Measurements from ENCODE around the gene TYMP.

The TYMP gene

DNA sequence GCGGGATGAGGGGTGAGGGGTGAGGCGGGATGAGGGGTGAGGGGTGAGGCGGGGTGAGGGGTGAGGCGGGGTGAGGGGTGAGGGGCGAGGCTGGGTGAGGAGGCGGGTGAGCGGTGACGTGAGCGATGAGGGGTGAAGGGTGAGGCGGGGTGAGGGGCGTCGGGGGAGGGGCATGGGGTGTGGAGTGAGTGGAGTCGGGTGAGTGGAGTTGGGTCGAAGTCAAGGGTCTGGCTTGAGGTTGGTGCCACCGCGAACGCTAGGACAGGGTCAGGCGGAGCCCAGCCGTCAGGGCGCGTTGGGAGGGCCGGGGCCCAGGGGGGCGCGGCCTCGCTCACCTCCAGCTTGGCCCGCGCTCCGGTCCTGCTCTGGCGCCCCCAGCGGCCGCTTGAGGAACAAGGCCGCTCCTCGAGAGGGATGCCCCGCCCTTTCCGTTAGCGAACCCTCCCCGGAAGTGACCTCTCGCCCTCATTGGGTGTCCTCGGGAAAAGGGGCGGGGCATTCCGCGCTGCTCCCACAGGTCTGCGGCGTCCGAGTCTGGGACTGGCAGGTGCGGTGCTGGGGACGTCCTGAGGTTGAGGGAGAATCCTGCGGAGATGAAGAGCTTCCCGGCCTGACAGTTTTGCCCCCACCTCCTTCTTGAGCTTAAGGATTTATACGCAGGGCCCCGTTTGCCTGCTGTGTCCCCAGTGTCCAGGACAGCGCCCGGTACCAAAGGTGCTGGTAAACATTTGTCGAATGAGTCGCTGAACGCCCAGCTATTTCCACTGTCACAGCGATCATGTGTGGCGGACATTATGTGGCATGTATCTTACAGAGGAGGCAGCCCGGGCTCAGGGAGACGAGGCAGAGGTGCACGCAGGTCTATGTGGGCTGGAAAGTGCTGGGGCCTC is 33.0 kb upstream of the TYMP start, which contains the start of gene SYCE3:
Gene SYCE3, minus strand, starts transcription at position 397 of the 890 bp plus-strand sequence. CDS start 6,514 bp downstream, outside the sequence.
- peak; percentile 97 for DNase-seq

DNA sequence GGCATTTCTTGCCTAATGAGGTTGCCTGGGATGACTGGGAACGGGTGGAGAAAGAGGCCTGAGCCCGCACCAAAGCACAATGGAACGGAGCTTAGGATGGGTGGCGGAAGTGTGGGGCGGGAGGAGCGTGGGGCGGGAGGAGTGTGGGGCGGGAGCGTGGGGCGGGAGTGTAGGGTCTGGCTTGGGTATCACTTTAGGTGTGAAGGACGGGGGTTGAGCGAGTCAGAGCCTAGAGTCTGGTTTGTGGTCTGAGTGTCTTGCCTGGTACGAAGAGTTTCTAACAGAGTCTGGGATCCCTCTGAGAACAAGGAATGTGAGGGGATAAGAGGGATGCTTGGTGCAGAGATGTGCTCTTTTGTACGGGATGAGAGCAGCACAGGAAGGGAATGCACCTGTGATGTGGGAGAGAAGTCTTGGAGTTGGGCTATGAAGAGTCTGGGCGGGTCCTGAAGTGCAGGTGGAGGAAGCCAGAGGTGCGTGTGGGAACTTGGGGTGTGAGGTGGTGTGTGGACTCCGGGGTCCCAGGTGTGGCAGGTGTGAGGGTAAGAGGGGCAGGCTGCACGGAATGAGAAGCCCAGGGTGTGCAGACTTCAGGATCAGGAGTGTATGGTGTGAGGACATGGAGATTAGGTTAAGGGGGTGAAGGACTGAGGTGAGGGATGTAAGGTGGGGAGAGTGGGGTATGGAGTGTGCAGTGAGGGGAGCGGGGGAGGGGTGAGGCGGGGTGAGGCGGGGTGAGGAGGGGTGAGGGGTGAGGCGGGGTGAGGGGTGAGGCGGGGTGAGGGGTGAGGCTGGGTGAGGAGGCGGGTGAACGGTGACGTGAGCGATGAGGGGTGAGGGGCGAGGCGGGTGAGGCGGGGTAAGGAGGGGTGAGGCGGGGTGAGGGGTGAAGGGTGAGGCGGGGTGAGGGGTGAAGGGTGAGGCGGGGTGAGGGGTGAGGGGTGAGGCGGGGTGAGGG is 31.9 kb upstream of the TYMP start:
- no peak for DNase-seq

GRCh38 chr22:50560034-50560433 is 30.2 kb upstream of the TYMP start:
- DNase-seq = no peak

DNA sequence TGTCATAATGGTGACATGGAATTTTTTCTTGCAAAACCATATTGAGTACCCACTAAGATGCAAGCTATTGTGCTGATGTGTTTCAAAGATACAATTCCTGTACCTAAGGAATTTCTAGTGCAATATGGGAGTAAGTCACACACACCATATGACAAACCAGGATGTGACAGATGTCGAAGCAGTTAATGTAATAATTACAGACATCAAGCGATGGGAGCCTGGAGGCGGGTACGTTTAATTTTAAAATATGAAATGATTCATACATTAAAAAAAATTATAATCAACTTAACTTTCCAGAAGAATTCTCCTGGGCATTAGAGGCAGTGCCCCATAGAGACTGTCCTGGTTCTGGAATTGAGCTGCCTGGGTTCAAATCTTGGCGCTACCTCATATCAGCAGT is 26.9 kb upstream of the TYMP start:
- no peak for DNase-seq

GRCh38 chr22:50553310-50553709 is 23.5 kb upstream of the TYMP start:
- no peak for DNase-seq

GRCh38 chr22:50551160-50551752 is 21.4 kb upstream of the TYMP start:
- no peak for DNase-seq

DNA sequence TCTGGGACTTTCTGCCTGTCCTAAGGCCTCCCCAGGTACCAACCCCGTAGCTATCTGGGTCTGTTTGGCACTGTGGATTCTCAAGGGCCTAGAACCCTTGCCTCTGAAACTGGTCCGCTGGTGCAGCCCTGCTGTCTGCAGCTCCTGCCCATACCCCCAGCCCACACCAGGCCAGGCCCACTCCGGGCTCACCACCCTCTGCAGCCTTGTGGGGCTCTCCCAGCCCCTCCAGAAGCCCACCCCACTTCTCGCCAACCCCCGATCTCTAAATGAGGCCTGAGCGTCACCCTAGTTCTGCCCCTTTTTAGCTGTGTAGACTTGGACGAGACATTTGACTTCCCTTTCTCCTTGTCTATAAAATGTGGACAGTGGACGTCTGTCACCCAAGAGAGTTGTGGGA is 20.6 kb upstream of the TYMP start:
- DNase-seq = no peak

DNA sequence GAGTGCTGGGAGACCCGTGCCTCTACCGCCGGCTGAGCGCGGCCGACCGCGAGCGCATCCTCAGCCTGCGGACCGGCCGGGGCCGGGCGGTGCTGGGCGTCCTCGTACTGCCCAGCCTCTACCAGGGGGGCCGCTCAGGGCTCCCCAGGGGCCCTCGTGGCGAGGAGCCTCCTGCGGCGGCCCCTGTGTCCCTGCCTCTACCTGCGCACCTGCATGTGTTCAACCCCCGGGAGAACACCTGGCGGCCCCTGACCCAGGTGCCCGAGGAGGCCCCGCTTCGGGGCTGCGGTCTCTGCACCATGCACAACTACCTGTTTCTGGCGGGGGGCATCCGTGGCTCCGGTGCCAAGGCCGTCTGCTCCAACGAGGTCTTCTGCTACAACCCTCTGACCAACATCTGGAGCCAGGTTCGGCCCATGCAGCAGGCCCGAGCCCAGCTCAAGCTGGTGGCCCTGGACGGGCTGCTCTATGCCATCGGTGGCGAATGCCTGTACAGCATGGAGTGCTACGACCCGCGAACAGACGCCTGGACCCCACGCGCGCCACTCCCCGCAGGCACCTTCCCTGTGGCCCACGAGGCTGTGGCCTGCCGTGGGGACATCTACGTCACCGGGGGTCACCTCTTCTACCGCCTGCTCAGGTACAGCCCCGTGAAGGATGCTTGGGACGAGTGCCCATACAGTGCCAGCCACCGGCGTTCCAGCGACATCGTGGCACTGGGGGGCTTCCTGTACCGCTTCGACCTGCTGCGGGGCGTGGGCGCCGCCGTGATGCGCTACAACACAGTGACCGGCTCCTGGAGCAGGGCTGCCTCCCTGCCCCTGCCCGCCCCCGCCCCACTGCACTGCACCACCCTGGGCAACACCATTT is 19.3 kb upstream of the TYMP start:
- DNase-seq = no peak

DNA sequence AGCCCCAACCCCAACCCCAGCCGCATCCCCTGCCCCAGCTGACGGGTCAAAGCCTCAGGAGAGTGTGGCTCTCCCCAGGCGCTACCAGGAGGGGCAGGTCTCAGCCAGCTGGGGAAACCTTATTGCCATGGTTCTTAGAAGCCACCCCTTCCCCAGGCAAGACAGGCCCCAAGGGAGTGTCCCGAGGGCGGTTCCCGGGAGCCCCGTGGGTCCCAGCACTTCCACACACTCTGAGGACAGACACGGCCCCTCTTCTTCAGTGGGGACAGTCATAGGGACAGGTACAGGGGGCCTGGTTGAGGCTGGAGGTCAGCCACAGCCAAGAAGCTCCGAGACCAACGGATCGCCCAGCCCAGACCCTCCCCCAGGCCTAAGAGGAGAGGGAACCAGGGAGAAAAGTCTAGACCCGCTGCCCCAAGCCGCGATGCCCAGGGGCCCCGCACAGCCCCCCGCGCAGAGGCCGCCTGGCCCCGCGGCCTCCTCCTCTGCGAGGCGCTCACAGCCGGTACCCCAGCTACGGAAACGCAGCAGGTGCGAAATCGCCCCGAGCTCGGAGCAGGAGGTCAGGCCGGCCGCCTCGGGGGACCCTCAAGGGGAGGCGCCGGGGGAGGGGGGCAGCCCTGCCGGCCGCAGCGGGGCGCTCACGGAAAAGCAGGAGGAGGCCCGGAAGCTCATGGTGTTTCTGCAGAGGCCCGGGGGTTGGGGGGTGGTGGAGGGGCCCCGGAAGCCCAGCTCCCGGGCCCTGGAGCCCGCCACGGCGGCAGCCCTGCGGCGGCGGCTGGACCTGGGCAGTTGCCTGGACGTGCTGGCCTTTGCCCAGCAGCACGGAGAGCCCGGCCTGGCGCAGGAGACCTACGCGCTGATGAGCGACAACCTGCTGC is 18.5 kb upstream of the TYMP start:
- peak; percentile 66 for DNase-seq

DNA sequence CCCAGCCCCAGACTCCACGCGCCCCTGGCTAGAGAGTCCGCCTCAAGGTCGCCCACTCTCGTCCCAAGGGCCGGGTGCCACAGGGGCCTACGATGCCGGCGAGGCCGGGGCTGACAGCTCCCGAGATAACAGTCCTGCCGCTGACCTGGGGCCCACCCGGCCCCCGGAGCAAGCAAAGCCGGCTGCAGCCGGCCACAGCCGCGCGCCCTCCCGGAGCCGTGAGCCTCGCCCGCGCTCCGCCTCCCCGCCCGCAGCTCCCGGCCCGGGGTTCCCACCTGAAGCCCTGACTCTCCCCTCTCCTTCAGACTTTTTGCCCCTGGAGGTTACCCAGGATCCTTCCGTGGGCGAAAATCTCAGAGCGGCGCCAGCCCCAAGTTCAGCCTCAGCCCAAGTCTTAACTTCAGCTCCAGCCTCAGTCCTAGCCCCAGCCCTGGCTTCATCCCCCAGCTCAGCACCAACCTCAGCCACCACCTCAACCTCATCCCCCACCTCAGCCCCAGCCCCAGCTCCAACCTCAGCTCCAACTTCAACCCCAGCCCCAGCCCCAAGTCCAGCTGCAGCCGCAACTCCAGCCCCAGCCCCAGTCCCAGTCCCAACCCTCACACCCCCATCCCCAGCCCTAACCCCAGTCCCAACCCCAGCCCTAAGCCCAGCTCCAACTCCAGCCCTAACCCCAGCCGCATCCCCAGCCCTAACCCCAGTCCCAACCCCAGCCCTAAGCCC is 17.6 kb upstream of the TYMP start:
- no peak for DNase-seq

GRCh38 chr22:50546326-50547262 is 16.8 kb upstream of the TYMP start:
- no peak for DNase-seq

DNA sequence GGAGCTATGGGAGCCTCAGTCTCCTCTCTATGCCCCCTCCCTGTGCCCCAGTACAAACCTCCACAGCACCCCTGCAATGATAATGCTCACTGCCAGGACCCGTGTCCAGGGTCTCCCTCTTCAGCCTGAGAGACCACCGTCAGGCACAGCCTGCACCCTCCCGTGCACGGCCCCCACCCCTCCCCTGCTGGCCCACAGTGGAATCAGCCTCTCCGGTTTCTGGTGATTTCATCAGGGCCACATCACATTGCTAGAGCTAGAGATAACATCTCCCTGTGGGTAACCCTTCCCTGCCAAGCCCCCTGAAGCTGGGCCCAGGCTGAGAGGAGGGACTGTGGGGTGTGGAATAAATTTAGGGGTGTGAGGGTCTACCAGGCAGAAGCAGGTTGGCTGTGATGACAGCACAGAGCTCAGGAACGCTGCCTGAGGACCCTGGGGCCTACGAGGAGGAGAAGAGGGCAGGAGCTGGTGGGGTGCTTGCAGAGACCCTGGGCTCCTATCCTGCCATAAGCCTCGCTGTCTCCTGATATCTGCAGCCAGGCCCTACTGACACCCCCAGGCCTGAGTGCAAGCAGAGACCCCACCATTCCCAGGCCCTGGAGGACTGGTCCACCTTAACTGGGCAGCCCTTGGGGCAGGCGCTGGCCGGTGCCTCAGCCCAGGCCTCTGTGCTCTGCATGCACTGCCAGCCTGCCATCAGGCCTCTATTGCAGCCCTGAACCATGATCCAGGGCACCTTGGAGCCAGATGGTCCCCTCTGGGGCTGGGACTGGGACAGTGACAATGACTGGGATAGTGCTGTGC is 15.9 kb upstream of the TYMP start, which contains the start of gene KLHDC7B:
Gene KLHDC7B, plus strand, starts transcription at position 378 of the 804 bp plus-strand sequence. Its CDS starts 345 bp downstream, at position 723.
- DNase-seq = peak; percentile 56

- DNase-seq = peak; percentile 53
Observed at GRCh38 chr22:50544746-50545253, 15.0 kb upstream of the TYMP start.

DNA sequence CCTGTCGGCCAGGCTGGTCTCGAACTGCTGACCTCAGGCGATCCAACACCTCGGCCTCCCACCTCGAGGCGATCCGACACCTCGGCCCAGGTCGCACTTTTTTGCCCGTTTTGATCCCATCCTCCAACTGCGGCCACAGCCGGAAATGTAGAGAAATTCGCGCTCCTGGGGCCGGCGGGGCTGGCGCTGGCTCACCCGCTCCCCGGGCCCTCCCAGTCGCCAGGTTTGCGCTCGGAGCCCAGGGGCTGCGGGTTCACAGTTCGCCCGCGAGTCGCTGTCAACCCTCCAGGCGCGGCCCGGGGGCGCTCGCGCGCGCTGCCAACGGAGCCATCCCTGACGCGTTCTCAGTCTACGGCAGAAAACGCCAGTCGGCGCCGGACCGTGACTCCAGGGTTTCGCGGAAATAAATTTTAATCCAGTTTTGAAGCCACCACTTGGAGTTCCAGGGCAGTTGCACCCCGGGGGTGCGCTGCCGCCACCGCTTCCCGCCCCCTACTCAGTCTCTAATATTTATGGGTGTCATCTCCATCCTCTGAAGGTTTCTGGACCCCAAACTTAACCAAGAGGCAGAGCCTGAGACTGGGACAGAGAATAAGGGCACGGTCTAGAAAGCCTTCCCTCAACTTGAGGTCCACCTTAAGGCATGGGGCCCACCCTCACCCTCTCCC is 14.4 kb upstream of the TYMP start:
- DNase-seq = peak; percentile 89

- no peak for DNase-seq
Observed at GRCh38 chr22:50542416-50542927, 12.7 kb upstream of the TYMP start.

DNA sequence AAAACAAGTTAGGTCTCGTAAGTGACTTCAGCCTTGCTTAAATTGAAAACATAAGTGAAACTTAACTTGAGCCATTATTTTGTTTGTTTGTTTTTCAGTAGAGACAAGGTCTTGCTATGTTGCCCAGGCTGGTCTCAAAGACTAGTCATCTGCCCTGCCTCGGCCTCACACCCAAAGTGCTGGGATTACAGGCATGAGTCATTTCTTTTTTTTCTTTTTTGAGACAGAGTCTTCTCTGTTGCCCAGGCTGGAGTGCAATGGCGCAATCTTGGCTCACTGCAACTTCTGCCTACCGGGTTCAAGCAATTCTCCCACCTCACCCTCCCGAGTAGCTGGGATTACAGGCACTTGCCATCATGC is 11.8 kb upstream of the TYMP start:
- DNase-seq = peak; percentile 48

- DNase-seq = no peak
Observed at GRCh38 chr22:50540381-50540780, 10.6 kb upstream of the TYMP start.

All from CD4-positive, alpha-beta T cell treated with Interleukin-21 for 1 hour (primary cell).